Smooth muscle cell (in vitro differentiated cells): ENCODE data around the gene FHIT. TPM values are rescaled to one million over a fixed set of nuclear protein-coding genes. Genes with fewer than 3 reads are reported as not detected.

Experiments used
- DNase-seq: peaks from one replicate; lab custom pipeline; 2025; ENCODE audit not compliant: unreplicated experiment; lab: John Stamatoyannopoulos, UW
- H2AFZ ChIP-seq: fragments of 200-600 bp; sonication (generic); 2 replicates; pipeline ENCODE4 v1.6.0; 2016; ENCODE audit warnings: antibody characterized with exemption, low read depth, mild to moderate bottlenecking
- H3F3A ChIP-seq: fragments of 200-600 bp; sonication (generic); 2 replicates; pipeline ENCODE4 v1.6.0; 2017; ENCODE audit warnings: antibody characterized with exemption, low read depth
- H3K27ac ChIP-seq: fragments of 200-600 bp; sonication (generic); 2 replicates; pipeline ENCODE4 v1.5.1; 2016; ENCODE audit warnings: low read depth, mild to moderate bottlenecking
- H3K27me3 ChIP-seq: fragments of 200-600 bp; sonication (generic); 2 replicates; pipeline ENCODE4 v1.6.1; 2016; ENCODE audit warnings: low read depth, mild to moderate bottlenecking
- H3K36me3 ChIP-seq: fragments of 200-600 bp; sonication (generic); 2 replicates; pipeline ENCODE4 v1.5.1; 2016; ENCODE audit warnings: low read depth
- H3K4me1 ChIP-seq: fragments of 200-600 bp; sonication (generic); 2 replicates; pipeline ENCODE4 v1.5.1; 2016; ENCODE audit warnings: low read depth
- H3K4me2 ChIP-seq: fragments of 200-600 bp; sonication (generic); 2 replicates; pipeline ENCODE4 v1.6.0; 2016; ENCODE audit warnings: mild to moderate bottlenecking
- H3K4me3 ChIP-seq: fragments of 200-600 bp; sonication (generic); 2 replicates; pipeline ENCODE4 v1.5.1; 2016; ENCODE audit warnings: mild to moderate bottlenecking
- H3K79me2 ChIP-seq: fragments of 200-600 bp; sonication (generic); 2 replicates; pipeline ENCODE4 v1.6.0; 2016; ENCODE audit warnings: low read depth, mild to moderate bottlenecking
- H3K9ac ChIP-seq: fragments of 200-600 bp; sonication (generic); 2 replicates; pipeline ENCODE4 v1.6.0; 2016; ENCODE audit warnings: low read depth
- H3K9me3 ChIP-seq: fragments of 200-600 bp; sonication (generic); replicated peaks from 2 replicates; pipeline ENCODE4 v1.5.1; 2016; ENCODE audit warnings: low read depth
- H4K20me1 ChIP-seq: fragments of 200-600 bp; sonication (generic); 2 replicates; pipeline ENCODE4 v1.6.0; 2016; ENCODE audit warnings: low read depth
- CTCF ChIP-seq: fragments of 200-600 bp; sonication (generic); IDR thresholded peaks from 2 replicates; pipeline ENCODE4 v1.5.1; 2017; ENCODE audit warnings: borderline replicate concordance, mild to moderate bottlenecking, antibody characterized with exemption; ENCODE audit not compliant: insufficient read depth, poor library complexity, severe bottlenecking
- WGBS: methylation state at CpG from one replicate; pipeline ENCODE4 v1.1.7; 2016; ENCODE audit warnings: low lambda C conversion rate; 5-methylcytosine and 5-hydroxymethylcytosine counted together
- polyA plus RNA-seq: library from polyadenylated mRNA; unstranded; fragments of >200 nt; fragmentation: Nextera tagmentation; extraction: Ambion mirVana; gene quantifications from 2 replicates; pipeline ENCODE4 v1.2.1, GENCODE V29; 2016
- total RNA-seq: library from RNA; depleted of rRNA; stranded (reverse); fragments of >200 nt; gene quantifications from 2 replicates; pipeline ENCODE4 v1.2.3, GENCODE V29; 2014

Gene FHIT
- total and polyA plus RNA-seq, 2 experiments from 2014 or later = 5.9 to 6.7 TPM

- no peak for DNase-seq
- Histone ChIP-seq H3F3A (no peaks in the 10 kb centered on the region), H3K27me3 (no peaks in the 10 kb centered on the region), H4K20me1 (no peaks in the 10 kb centered on the region), H3K4me2 (no peak overlapping the region), H3K36me3 (no peaks in the 10 kb centered on the region), H3K4me3 (no peak overlapping the region), H3K4me1 (no peaks in the 10 kb centered on the region), H3K9ac (no peak overlapping the region), H3K9me3 (no peaks in the 10 kb centered on the region), H3K79me2 (no peaks in the 10 kb centered on the region), H3K27ac (no peak overlapping the region), H2AFZ (no peak overlapping the region)
- 54% methylated on average over 2 of the region's 2 CpGs for WGBS
- no peak for TF ChIP-seq CTCF
Observed at GRCh38 chr3:60355825-60356224, 895.4 kb downstream of the FHIT start.

GRCh38 chr3:60351481-60351880 is 899.8 kb downstream of the FHIT start:
- H3K9ac ChIP-seq = no peak overlapping the region
- TF ChIP-seq CTCF = no peak
- no peaks in the 10 kb centered on the region for H3K4me1 ChIP-seq
- H3K4me3 ChIP-seq = no peak overlapping the region
- H3K79me2 ChIP-seq = no peaks in the 10 kb centered on the region
- WGBS = 83% methylated on average over 1 of the region's 1 CpG
- H4K20me1 ChIP-seq = no peaks in the 10 kb centered on the region
- H3K36me3 ChIP-seq = no peaks in the 10 kb centered on the region
- H2AFZ ChIP-seq = no peak overlapping the region
- no peak for DNase-seq
- H3K4me2 ChIP-seq = no peak overlapping the region
- no peaks in the 10 kb centered on the region for H3K27me3 ChIP-seq
- H3K27ac ChIP-seq = no peak overlapping the region
- no peaks in the 10 kb centered on the region for H3F3A ChIP-seq
- H3K9me3 ChIP-seq = no peaks in the 10 kb centered on the region

GRCh38 chr3:60344340-60344739 is 906.9 kb downstream of the FHIT start:
- no peaks in the 10 kb centered on the region for H3F3A ChIP-seq
- no peaks in the 10 kb centered on the region for H3K36me3 ChIP-seq
- no peak overlapping the region for H3K9ac ChIP-seq
- no peak overlapping the region for H3K27ac ChIP-seq
- H3K9me3 ChIP-seq = no peaks in the 10 kb centered on the region
- peak overlapping the region; percentile 63 for H2AFZ ChIP-seq
- WGBS = 62% methylated on average over 3 of the region's 3 CpGs
- H3K27me3 ChIP-seq = no peaks in the 10 kb centered on the region
- no peak overlapping the region for H3K4me3 ChIP-seq
- no peak for TF ChIP-seq CTCF
- no peaks in the 10 kb centered on the region for H3K79me2 ChIP-seq
- no peak overlapping the region for H3K4me2 ChIP-seq
- H4K20me1 ChIP-seq = no peaks in the 10 kb centered on the region
- H3K4me1 ChIP-seq = no peaks in the 10 kb centered on the region
- no peak for DNase-seq

- H3K4me3 ChIP-seq = no peak overlapping the region
- no peaks in the 10 kb centered on the region for H3K79me2 ChIP-seq
- H3K27me3 ChIP-seq = no peaks in the 10 kb centered on the region
- no peaks in the 10 kb centered on the region for H4K20me1 ChIP-seq
- H3K4me2 ChIP-seq = no peak overlapping the region
- no peak overlapping the region for H3K9ac ChIP-seq
- no peak overlapping the region for H3K27ac ChIP-seq
- H3K4me1 ChIP-seq = no peaks in the 10 kb centered on the region
- H2AFZ ChIP-seq = peak overlapping the region; percentile 63
- no peak for TF ChIP-seq CTCF
- H3K36me3 ChIP-seq = no peaks in the 10 kb centered on the region
- H3F3A ChIP-seq = no peaks in the 10 kb centered on the region
- no peak for DNase-seq
- H3K9me3 ChIP-seq = no peaks in the 10 kb centered on the region
- 100% methylated on average over 2 of the region's 2 CpGs for WGBS
Observed at GRCh38 chr3:60343831-60344230, 907.4 kb downstream of the FHIT start.
